ENCODE results near the gene HID1. TPM values are rescaled to one million over a fixed set of nuclear protein-coding genes. Genes with fewer than 3 reads are reported as not detected.
A peak's percentile ranks its signal among the peaks of the same experiment; 100 is the strongest.

The HID1 gene
- total RNA-seq, 4 donors from 2014 or later = 2.2 to 4.3 (median 2.9) TPM

DNA sequence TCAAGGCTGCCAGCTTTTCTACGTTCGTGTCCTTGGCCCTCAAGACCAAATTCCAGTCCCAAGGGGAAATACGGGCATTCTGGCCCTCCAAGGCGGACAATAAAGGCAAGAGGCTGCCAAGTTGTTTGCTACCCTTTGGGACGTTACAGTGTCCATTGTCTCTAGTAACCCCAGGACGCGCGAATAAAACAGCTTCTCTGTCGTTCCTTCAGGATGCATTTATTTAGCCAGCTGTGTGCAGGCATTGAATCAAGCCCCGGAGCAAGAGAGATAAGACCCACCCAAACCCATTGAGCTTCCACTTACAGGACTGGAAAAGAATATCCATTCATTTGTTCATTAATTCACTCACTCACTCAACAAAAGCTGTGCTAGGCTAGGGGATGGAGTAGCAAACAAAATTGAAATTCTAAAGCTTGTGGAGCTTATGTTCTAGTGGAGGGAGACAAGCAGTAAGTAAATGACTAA, 40.6 kb upstream of the HID1 start:
- in situ Hi-C loops (cut with MboI; ENCODE audit: low sequenced_read_pairs in 4 of 4) (no loop called here), intact Hi-C loops (cut with DNase I; ENCODE audit: low total_unique reads) (no loop called here)
- peaks cover 0 to 6% of the 10 kb centered on the region in 2 donors for H3K36me3 ChIP-seq
- ATAC-seq = no peak
- H3K4me1 ChIP-seq = peaks cover 16 to 22% of the 10 kb centered on the region in 2 donors
- peak overlapping the region; percentile 79 to 87 (median 82) for H3K27ac ChIP-seq
- DNase-seq = no peak
- H3K4me3 ChIP-seq = peak overlapping the region; percentile 82 to 98 (median 88)
- H3K27me3 ChIP-seq = no peaks in the 10 kb centered on the region
- TF ChIP-seq, protein P1, sequence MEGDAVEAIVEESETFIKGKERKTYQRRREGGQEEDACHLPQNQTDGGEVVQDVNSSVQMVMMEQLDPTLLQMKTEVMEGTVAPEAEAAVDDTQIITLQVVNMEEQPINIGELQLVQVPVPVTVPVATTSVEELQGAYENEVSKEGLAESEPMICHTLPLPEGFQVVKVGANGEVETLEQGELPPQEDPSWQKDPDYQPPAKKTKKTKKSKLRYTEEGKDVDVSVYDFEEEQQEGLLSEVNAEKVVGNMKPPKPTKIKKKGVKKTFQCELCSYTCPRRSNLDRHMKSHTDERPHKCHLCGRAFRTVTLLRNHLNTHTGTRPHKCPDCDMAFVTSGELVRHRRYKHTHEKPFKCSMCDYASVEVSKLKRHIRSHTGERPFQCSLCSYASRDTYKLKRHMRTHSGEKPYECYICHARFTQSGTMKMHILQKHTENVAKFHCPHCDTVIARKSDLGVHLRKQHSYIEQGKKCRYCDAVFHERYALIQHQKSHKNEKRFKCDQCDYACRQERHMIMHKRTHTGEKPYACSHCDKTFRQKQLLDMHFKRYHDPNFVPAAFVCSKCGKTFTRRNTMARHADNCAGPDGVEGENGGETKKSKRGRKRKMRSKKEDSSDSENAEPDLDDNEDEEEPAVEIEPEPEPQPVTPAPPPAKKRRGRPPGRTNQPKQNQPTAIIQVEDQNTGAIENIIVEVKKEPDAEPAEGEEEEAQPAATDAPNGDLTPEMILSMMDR (IDR thresholded peaks at IDR 0.05 in 4 of 5, conservative IDR thresholded peaks at IDR 0.05 in 1 of 5) = no peak
- no peaks in the 10 kb centered on the region for H3K9me3 ChIP-seq

DNA sequence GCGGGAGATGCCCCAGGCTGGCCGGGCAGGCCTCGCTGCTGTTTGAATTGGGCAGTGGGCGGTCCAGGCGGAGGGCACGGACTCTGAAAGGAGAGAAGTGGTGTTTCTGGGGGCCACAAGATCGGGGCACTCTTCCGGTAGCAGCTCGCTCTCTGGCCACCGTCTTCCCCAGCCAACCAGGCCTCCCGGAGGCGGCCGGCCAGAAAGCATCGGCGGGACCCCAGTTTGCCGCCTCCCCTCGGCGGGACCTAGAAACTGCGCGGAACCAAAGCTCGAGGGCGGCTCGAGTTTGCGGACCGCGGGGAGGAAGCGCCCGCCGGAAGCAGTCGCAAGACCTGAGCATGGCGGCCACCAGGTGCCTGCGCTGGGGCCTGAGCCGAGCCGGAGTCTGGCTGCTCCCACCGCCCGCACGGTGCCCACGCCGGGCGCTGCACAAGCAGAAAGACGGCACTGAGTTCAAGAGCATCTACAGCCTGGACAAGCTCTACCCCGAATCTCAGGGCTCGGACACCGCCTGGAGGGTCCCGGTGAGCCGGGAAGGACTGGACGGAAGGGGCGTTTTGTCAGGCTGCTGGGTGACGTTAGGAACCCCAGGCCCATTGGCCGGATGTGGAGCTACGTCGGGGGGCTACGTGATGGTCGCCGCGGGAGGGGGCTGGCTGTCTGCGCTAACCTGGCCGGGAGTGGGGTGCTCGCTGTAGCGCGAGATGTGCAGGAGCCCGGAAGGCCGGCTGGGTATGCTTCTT, 40.0 kb upstream of the HID1 start, which contains the start of gene MRPL58:
TSS of gene MRPL58 (plus strand) at position 325 of the 746 bp plus-strand sequence. CDS start at position 342, 17 bp downstream.
- ATAC-seq (peak; percentile 93 to 94), DNase-seq (peak; percentile 60 to 72)
- no peak for TF ChIP-seq POLR2A (IDR thresholded peaks at IDR 0.05)
- TF ChIP-seq, protein P1 (IDR thresholded peaks at IDR 0.05 in 4 of 5, conservative IDR thresholded peaks at IDR 0.05 in 1 of 5) = peak; percentile 45 to 72 (median 60)
- Histone ChIP-seq H3K4me3 (peak within 1 kb of the TSS; percentile 82 to 98 (median 88)), H3K36me3 (peaks cover 0 to 6% of the 10 kb centered on the region in 2 donors), H3K27ac (peak within 1 kb of the TSS; percentile 79 to 87 (median 82)), H3K4me1 (peaks cover 16 to 22% of the 10 kb centered on the region in 2 donors), H3K27me3 (no peaks in the 10 kb centered on the region), H3K9me3 (no peaks in the 10 kb centered on the region)
- intact Hi-C loops (cut with DNase I; ENCODE audit: low total_unique reads) (loop anchor here (1.0 kb wide), 2 partner anchors 22 to 39 kb away; no protein-coding TSS in a partner anchor), in situ Hi-C loops (cut with MboI; ENCODE audit: low sequenced_read_pairs in 4 of 4) (no loop called here)

DNA sequence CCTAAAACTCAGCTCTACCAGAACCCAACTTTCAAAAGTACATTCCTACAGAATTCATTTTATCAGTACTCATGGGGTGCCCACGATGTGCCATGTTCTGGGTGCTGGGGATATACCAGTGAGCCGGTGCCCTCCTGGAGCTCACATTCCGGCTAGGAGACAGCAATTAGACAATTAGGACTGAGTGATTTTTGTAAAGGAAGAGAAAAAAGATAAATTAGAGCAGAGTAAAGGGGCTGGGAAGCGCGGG, 39.5 kb upstream of the HID1 start:
- Histone ChIP-seq H3K36me3 (peaks cover 0 to 6% of the 10 kb centered on the region in 2 donors), H3K4me3 (peak overlapping the region; percentile 82 to 98 (median 88)), H3K9me3 (no peaks in the 10 kb centered on the region), H3K27me3 (no peaks in the 10 kb centered on the region), H3K27ac (peak overlapping the region; percentile 79 to 87 (median 82)), H3K4me1 (peaks cover 16 to 22% of the 10 kb centered on the region in 2 donors)
- DNase-seq (no peak), ATAC-seq (no peak)
- TF ChIP-seq POLR2A (IDR thresholded peaks at IDR 0.05) = no peak
- TF ChIP-seq, protein P1 (IDR thresholded peaks at IDR 0.05 in 4 of 5, conservative IDR thresholded peaks at IDR 0.05 in 1 of 5) = no peak
- intact Hi-C loops (cut with DNase I; ENCODE audit: low total_unique reads) = loop anchor here (1.0 kb wide), 2 partner anchors 22 to 39 kb away; no protein-coding TSS in a partner anchor
- in situ Hi-C loops (cut with MboI; ENCODE audit: low sequenced_read_pairs in 4 of 4) = no loop called here

DNA sequence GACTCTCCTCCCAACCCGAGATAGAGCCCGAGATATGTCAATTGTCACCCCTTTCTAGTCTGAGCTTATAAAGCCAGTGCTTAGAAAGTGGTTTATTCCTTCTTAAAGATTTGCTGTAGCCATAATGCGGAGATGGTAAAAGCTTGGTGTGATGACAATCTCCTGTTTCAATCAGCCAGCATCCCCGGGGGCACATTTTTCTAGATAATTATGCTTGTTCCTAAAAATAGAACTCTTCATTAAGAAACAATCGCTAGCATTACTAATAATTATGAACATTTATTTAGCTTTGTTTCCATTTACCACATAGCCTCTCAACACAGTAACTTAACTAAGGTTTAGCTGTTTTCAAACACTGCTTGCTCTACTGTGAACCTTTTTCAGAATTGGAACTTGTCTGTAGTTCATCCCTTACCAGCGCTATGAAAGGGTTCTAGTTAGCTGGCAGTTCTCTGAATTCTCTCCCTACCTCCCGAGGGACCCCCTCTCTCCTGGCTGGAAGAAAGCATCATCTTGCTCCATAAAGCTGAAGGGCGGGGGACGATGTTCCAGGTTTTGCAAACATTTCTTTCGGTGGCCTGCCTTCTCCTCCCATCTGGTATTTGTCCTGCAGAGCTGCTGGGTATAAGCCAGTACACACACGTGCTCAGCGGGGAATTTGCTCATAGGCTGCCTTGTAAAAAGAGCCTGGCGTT, 39.0 kb upstream of the HID1 start:
- in situ Hi-C loops (cut with MboI; ENCODE audit: low sequenced_read_pairs in 4 of 4) = no loop called here
- DNase-seq = peak; percentile 37 to 73
- TF ChIP-seq, protein P1 (IDR thresholded peaks at IDR 0.05 in 4 of 5, conservative IDR thresholded peaks at IDR 0.05 in 1 of 5) = no peak
- TF ChIP-seq POLR2A (IDR thresholded peaks at IDR 0.05) = no peak
- ATAC-seq = peak; percentile 55 to 79
- Histone ChIP-seq H3K4me1 (peaks cover 16 to 22% of the 10 kb centered on the region in 2 donors), H3K9me3 (no peaks in the 10 kb centered on the region), H3K4me3 (peak overlapping the region; percentile 82 to 98 (median 88)), H3K36me3 (peaks cover 0 to 3% of the 10 kb centered on the region in 2 donors), H3K27ac (peak overlapping the region; percentile 79 to 87 (median 82)), H3K27me3 (no peaks in the 10 kb centered on the region)
- intact Hi-C loops (cut with DNase I; ENCODE audit: low total_unique reads) = loop anchor here (1.0 to 2.0 kb wide), 3 partner anchors 23 to 38 kb away; no protein-coding TSS in a partner anchor
